Bronchial epithelial cell (primary cell): ENCODE data around the gene COPZ2. TPM values are rescaled to one million over a fixed set of nuclear protein-coding genes. Genes with fewer than 3 reads are reported as not detected.

Experiments
- DNase-seq: peaks from one replicate; pipeline ENCODE4 v3.0.0-alpha.2; 2010; ENCODE audit warnings: low read depth
- FAIRE-seq: peaks from 2 replicates; lab custom pipeline; 2011; peaks lifted over from hg19 to GRCh38; lab: Jason Lieb, UNC
- H3K27me3 ChIP-seq: 2 replicates; pipeline ENCODE4 v1.5.1; 2011; ENCODE audit warnings: low read length; ENCODE audit not compliant: control insufficient read depth, insufficient read depth
- H3K36me3 ChIP-seq: 2 replicates; pipeline ENCODE4 v1.5.1; 2011; ENCODE audit warnings: low read length; ENCODE audit not compliant: control insufficient read depth, insufficient read depth
- H3K4me3 ChIP-seq: 2 replicates; pipeline ENCODE4 v1.5.1; 2011; ENCODE audit warnings: mild to moderate bottlenecking, low read depth, low read length, control low read depth
- CTCF ChIP-seq: IDR thresholded peaks from 2 replicates; pipeline ENCODE4 v1.5.1; 2011; ENCODE audit warnings: mild to moderate bottlenecking, moderate library complexity, low read length, control low read depth, inconsistent platforms; ENCODE audit not compliant: insufficient read depth, severe bottlenecking
- total RNA-seq: library from RNA; depleted of rRNA; stranded (reverse); fragments of >200 nt; gene quantifications from 2 replicates; pipeline ENCODE4 v1.2.1, GENCODE V29; 2014

COPZ2 gene
- total RNA-seq, 1 donor from 2014 or later: 8.2 TPM

GRCh38 chr17:47987240-47987835 lies 50.3 kb downstream of the COPZ2 start:
- DNase-seq (no peak), FAIRE-seq (no peak)
- Histone ChIP-seq H3K36me3 (no peaks in the 10 kb centered on the region), H3K27me3 (no peaks in the 10 kb centered on the region), H3K4me3 (no peak overlapping the region)
- TF ChIP-seq CTCF: no peak

GRCh38 chr17:47986520-47986919 lies 51.1 kb downstream of the COPZ2 start:
- TF ChIP-seq CTCF: no peak
- no peak for FAIRE-seq

GRCh38 chr17:47983492-47984223 lies 53.9 kb downstream of the COPZ2 start:
- FAIRE-seq (no peak), DNase-seq (no peak)
- Histone ChIP-seq H3K4me3 (no peak overlapping the region), H3K36me3 (peaks cover 8% of the 10 kb centered on the region), H3K27me3 (no peaks in the 10 kb centered on the region)
- no peak for TF ChIP-seq CTCF

More at GRCh38 chr17:47986520-47986919, 51.1 kb downstream of the COPZ2 start:
- DNase-seq: no peak
- Histone ChIP-seq H3K4me3 (no peak overlapping the region), H3K36me3 (no peaks in the 10 kb centered on the region), H3K27me3 (no peaks in the 10 kb centered on the region)

GRCh38 chr17:47982645-47983390 lies 54.8 kb downstream of the COPZ2 start:
- no peak for FAIRE-seq
- no peak for TF ChIP-seq CTCF
- no peaks in the 10 kb centered on the region for H3K27me3 ChIP-seq
- no peak for DNase-seq
- H3K36me3 ChIP-seq: peaks cover 11% of the 10 kb centered on the region
- no peak overlapping the region for H3K4me3 ChIP-seq

GRCh38 chr17:47982091-47982617 lies 55.4 kb downstream of the COPZ2 start:
- Histone ChIP-seq H3K4me3 (no peak overlapping the region), H3K27me3 (no peaks in the 10 kb centered on the region), H3K36me3 (peaks cover 13% of the 10 kb centered on the region)
- TF ChIP-seq CTCF: no peak
- no peak for DNase-seq
- no peak for FAIRE-seq
